GM23338 (cell line): ENCODE data around the gene AMTN. TPM values are rescaled to one million over a fixed set of nuclear protein-coding genes. Genes with fewer than 3 reads are reported as not detected.
"Not testable (repeated sequence)": the region's sequence is repeated elsewhere in the genome, so short reads cannot be mapped to it uniquely, and the experiment has no call there.

ENCODE experiments used
- ATAC-seq: fragments of 200-7000 bp; cut with Tn5 transposase; 3 replicates; pipeline ENCODE4 v1.9.1; 2020
- DNase-seq: peaks from one replicate; pipeline ENCODE4 v3.0.0-alpha.2; 2015; ENCODE audit warnings: low spot score
- H2AFZ ChIP-seq: fragments of 200-600 bp; sonication (generic); 2 replicates; pipeline ENCODE4 v1.8.0; 2016; ENCODE audit warnings: antibody characterized with exemption, mild to moderate bottlenecking, moderate library complexity
- H3F3A ChIP-seq: fragments of 200-600 bp; sonication (generic); replicated peaks from 2 replicates; pipeline ENCODE4 v1.8.0; 2017; ENCODE audit warnings: antibody characterized with exemption, mixed run types, low read depth
- H3K27ac ChIP-seq: fragments of 200-600 bp; sonication (generic); 2 replicates; pipeline ENCODE4 v1.6.1; 2016; ENCODE audit warnings: low read depth
- H3K27me3 ChIP-seq: fragments of 200-600 bp; sonication (generic); 2 replicates; pipeline ENCODE4 v1.8.0; 2016; ENCODE audit warnings: mild to moderate bottlenecking, mixed run types, moderate library complexity; ENCODE audit not compliant: insufficient read depth
- H3K36me3 ChIP-seq: fragments of 200-600 bp; sonication (generic); 2 replicates; pipeline ENCODE4 v1.8.0; 2016; ENCODE audit warnings: mild to moderate bottlenecking; ENCODE audit not compliant: insufficient read depth
- H3K4me1 ChIP-seq: fragments of 200-600 bp; sonication (generic); 2 replicates; pipeline ENCODE4 v1.8.0; 2016; ENCODE audit warnings: mild to moderate bottlenecking, moderate library complexity; ENCODE audit not compliant: insufficient read depth
- H3K4me2 ChIP-seq: fragments of 200-600 bp; sonication (generic); 2 replicates; pipeline ENCODE4 v1.7.1; 2017; ENCODE audit warnings: mixed run types
- H3K4me3 ChIP-seq: fragments of 200-600 bp; sonication (generic); 2 replicates; pipeline ENCODE4 v1.6.1; 2016; ENCODE audit warnings: mixed run types
- H3K79me2 ChIP-seq: fragments of 200-600 bp; sonication (generic); replicated peaks from 2 replicates; pipeline ENCODE4 v1.8.0; 2017; ENCODE audit warnings: mild to moderate bottlenecking; ENCODE audit not compliant: insufficient read depth
- H3K9me2 ChIP-seq: fragments of 200-600 bp; sonication (generic); 2 replicates; pipeline ENCODE4 v1.8.0; 2017; ENCODE audit not compliant: insufficient read depth
- H4K20me1 ChIP-seq: fragments of 200-600 bp; sonication (generic); replicated peaks from 2 replicates; pipeline ENCODE4 v1.8.0; 2017; ENCODE audit warnings: mild to moderate bottlenecking; ENCODE audit not compliant: insufficient read depth
- H3K27ac Mint-ChIP-seq: 2 replicates; pipeline ENCODE4 v1.8.0; 2020; ENCODE audit warnings: inconsistent platforms, mild to moderate bottlenecking, moderate library complexity, mixed read lengths
- H3K27me3 Mint-ChIP-seq: 3 replicates; pipeline ENCODE4 v1.8.0; 2022; ENCODE audit warnings: low read depth, mild to moderate bottlenecking, moderate library complexity, mixed read lengths, inconsistent platforms; ENCODE audit not compliant: insufficient read depth, poor library complexity
- H3K36me3 Mint-ChIP-seq: 3 replicates; pipeline ENCODE4 v1.8.0; 2021; ENCODE audit warnings: low read depth, mild to moderate bottlenecking, inconsistent platforms, moderate library complexity, mixed read lengths
- H3K4me1 Mint-ChIP-seq: 3 replicates; pipeline ENCODE4 v1.8.0; 2020; ENCODE audit warnings: mild to moderate bottlenecking, inconsistent platforms, mixed read lengths
- H3K4me3 Mint-ChIP-seq: 3 replicates; pipeline ENCODE4 v1.8.0; 2021; ENCODE audit warnings: moderate library complexity, mild to moderate bottlenecking, inconsistent platforms, mixed read lengths
- H3K9me3 Mint-ChIP-seq: 3 replicates; pipeline ENCODE4 v1.8.0; 2020; ENCODE audit warnings: moderate library complexity, mild to moderate bottlenecking, inconsistent platforms, mixed read lengths
- CREB1 ChIP-seq: fragments of 250-450 bp; sonication (Bioruptor Pico); IDR thresholded peaks from 2 replicates; pipeline ENCODE4 v1.5.0; 2020; ENCODE audit warnings: low read depth, mild to moderate bottlenecking, moderate library complexity
- EZH2 ChIP-seq: fragments of 200-600 bp; sonication (generic); IDR thresholded peaks from one replicate; pipeline ENCODE4 v1.8.0; 2017; ENCODE audit warnings: antibody characterized with exemption, mild to moderate bottlenecking, low read depth; ENCODE audit not compliant: unreplicated experiment
- EZH2phosphoT487 ChIP-seq: fragments of 200-600 bp; sonication (generic); IDR thresholded peaks from one replicate; pipeline ENCODE4 v1.8.1; 2018; ENCODE audit warnings: antibody characterized with exemption; ENCODE audit not compliant: unreplicated experiment
- JUNB ChIP-seq: IDR thresholded peaks from one replicate; pipeline ENCODE4 v1.6.1; 2016; ENCODE audit warnings: antibody characterized with exemption; ENCODE audit not compliant: unreplicated experiment
- NANOG ChIP-seq: IDR thresholded peaks from 2 replicates; pipeline ENCODE4 v1.6.1; 2016; ENCODE audit warnings: antibody characterized with exemption, borderline replicate concordance
- STAT1 ChIP-seq: IDR thresholded peaks from one replicate; pipeline ENCODE4 v1.6.1; 2016; ENCODE audit warnings: antibody characterized with exemption; ENCODE audit not compliant: unreplicated experiment
- ZNF114 ChIP-seq: fragments of 250-450 bp; sonication (Bioruptor Pico); IDR thresholded peaks from 2 replicates; pipeline ENCODE4 v1.5.0; 2020; ENCODE audit warnings: mild to moderate bottlenecking, moderate library complexity
- polyA plus RNA-seq: library from polyadenylated mRNA; unstranded; fragments of >200 nt; fragmentation: Nextera tagmentation; extraction: Ambion mirVana; gene quantifications from 2 replicates; pipeline ENCODE4 v1.2.1, GENCODE V29; 2016
- total RNA-seq: library from RNA; depleted of rRNA; stranded (reverse); fragments of >200 nt; shearing (Covaris generic); gene quantifications from 2 replicates; pipeline ENCODE4 v1.2.3, GENCODE V29; 2014
- TF ChIP-seq, protein P1 (sequence below): IDR thresholded peaks from one replicate; pipeline ENCODE4 v1.6.1; 2018; ENCODE audit warnings: antibody characterized with exemption; ENCODE audit not compliant: unreplicated experiment
- TF ChIP-seq, protein P2 (sequence below): IDR thresholded peaks from 2 replicates; pipeline ENCODE4 v1.6.1; 2016; ENCODE audit warnings: antibody characterized with exemption
- TF ChIP-seq, protein P3 (sequence below): fragments of 250-450 bp; sonication (Bioruptor Pico); IDR thresholded peaks from 2 replicates; pipeline ENCODE4 v1.5.0; 2020; ENCODE audit warnings: mild to moderate bottlenecking, moderate library complexity
- TF ChIP-seq, protein P4 (sequence below), 2 experiments: fragments of 200-600 bp in 1 of 2; sonication (generic) in 1 of 2; conservative IDR thresholded peaks; 2 replicates each; pipeline versions ENCODE4 v1.5.1 to v1.6.1; 2016 to 2017; ENCODE audit warnings: antibody characterized with exemption in 2 of 2, low read depth in 2 of 2, mild to moderate bottlenecking in 2 of 2, moderate library complexity in 1 of 2

The AMTN gene
- total and polyA plus RNA-seq, 2 experiments from 2014 or later, result not detected

DNA sequence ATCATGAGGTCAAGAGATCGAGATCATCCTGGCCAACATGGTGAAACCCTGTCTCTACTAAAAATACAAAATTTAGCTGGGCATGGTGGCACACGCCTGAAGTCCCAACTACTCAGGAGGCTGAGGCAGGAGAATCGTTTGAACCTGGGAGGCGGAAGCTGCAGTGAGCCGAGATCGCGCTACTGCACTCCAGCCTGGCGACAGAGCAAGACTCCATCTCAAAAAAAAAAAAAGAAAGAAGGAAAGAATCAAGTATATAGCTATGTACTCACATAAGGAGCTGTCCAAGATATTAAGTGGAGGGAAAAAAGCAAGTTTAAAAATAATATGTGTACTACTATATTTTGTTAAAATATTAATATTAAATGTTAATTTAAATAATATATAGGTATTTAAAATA, 16.5 kb upstream of the AMTN start:
- H3K4me3 ChIP-seq, H3K4me3 Mint-ChIP-seq, H3K4me2 ChIP-seq, H3K9me3 Mint-ChIP-seq, H3K27me3 ChIP-seq, ATAC-seq, H3K27ac Mint-ChIP-seq, H2AFZ ChIP-seq, H3K27me3 Mint-ChIP-seq, H3K27ac ChIP-seq, H3K36me3 Mint-ChIP-seq, H3F3A ChIP-seq, H3K4me1 Mint-ChIP-seq, DNase-seq, H3K9me2 ChIP-seq, H3K36me3 ChIP-seq, H4K20me1 ChIP-seq, H3K4me1 ChIP-seq, H3K79me2 ChIP-seq: not testable (repeated sequence)
- TF ChIP-seq, protein P1, sequence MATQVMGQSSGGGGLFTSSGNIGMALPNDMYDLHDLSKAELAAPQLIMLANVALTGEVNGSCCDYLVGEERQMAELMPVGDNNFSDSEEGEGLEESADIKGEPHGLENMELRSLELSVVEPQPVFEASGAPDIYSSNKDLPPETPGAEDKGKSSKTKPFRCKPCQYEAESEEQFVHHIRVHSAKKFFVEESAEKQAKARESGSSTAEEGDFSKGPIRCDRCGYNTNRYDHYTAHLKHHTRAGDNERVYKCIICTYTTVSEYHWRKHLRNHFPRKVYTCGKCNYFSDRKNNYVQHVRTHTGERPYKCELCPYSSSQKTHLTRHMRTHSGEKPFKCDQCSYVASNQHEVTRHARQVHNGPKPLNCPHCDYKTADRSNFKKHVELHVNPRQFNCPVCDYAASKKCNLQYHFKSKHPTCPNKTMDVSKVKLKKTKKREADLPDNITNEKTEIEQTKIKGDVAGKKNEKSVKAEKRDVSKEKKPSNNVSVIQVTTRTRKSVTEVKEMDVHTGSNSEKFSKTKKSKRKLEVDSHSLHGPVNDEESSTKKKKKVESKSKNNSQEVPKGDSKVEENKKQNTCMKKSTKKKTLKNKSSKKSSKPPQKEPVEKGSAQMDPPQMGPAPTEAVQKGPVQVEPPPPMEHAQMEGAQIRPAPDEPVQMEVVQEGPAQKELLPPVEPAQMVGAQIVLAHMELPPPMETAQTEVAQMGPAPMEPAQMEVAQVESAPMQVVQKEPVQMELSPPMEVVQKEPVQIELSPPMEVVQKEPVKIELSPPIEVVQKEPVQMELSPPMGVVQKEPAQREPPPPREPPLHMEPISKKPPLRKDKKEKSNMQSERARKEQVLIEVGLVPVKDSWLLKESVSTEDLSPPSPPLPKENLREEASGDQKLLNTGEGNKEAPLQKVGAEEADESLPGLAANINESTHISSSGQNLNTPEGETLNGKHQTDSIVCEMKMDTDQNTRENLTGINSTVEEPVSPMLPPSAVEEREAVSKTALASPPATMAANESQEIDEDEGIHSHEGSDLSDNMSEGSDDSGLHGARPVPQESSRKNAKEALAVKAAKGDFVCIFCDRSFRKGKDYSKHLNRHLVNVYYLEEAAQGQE, result peak; percentile 24

DNA sequence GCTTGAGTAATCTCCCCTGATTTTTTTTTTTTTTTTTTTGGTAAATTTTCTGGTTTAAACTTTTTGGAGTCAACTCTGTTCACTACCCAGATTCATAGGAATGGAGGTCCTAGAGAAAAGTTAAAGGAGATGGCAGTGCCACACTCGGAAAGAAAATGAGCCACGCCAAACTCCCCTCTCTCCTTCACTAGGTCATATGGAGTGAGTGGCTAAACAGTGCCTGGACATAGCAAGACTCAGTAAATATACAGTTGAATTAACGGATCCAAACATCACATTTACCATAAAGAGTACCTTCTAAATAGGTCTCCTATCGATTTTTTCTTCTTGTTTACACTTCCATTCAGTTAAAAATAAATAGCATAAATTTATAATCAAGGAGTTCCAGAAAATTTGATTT, 13.6 kb upstream of the AMTN start:
- no peaks in the 10 kb centered on the region for H3K9me3 Mint-ChIP-seq
- Histone ChIP-seq H3K27me3 (no peaks in the 10 kb centered on the region), H3K9me2 (0 out of 2 replicates have a peak, but pooled peaks cover 6% of the 10 kb centered on the region), H2AFZ (no peak overlapping the region), H3K36me3 (no peaks in the 10 kb centered on the region), H3K4me1 (no peaks in the 10 kb centered on the region), H3K27ac (no peak overlapping the region), H3K4me2 (no peak overlapping the region), H3K4me3 (no peak overlapping the region), H3K79me2 (no peaks in the 10 kb centered on the region), H4K20me1 (no peaks in the 10 kb centered on the region), H3F3A (no peaks in the 10 kb centered on the region)
- ATAC-seq (no peak), DNase-seq (no peak)
- H3K27ac Mint-ChIP-seq, result no peak overlapping the region
- H3K4me1 Mint-ChIP-seq, result no peaks in the 10 kb centered on the region
- no peaks in the 10 kb centered on the region for H3K36me3 Mint-ChIP-seq
- no peaks in the 10 kb centered on the region for H3K27me3 Mint-ChIP-seq
- no peak overlapping the region for H3K4me3 Mint-ChIP-seq
- TF ChIP-seq, protein P2, sequence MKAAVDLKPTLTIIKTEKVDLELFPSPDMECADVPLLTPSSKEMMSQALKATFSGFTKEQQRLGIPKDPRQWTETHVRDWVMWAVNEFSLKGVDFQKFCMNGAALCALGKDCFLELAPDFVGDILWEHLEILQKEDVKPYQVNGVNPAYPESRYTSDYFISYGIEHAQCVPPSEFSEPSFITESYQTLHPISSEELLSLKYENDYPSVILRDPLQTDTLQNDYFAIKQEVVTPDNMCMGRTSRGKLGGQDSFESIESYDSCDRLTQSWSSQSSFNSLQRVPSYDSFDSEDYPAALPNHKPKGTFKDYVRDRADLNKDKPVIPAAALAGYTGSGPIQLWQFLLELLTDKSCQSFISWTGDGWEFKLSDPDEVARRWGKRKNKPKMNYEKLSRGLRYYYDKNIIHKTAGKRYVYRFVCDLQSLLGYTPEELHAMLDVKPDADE, result no peak
- TF ChIP-seq, protein P3, sequence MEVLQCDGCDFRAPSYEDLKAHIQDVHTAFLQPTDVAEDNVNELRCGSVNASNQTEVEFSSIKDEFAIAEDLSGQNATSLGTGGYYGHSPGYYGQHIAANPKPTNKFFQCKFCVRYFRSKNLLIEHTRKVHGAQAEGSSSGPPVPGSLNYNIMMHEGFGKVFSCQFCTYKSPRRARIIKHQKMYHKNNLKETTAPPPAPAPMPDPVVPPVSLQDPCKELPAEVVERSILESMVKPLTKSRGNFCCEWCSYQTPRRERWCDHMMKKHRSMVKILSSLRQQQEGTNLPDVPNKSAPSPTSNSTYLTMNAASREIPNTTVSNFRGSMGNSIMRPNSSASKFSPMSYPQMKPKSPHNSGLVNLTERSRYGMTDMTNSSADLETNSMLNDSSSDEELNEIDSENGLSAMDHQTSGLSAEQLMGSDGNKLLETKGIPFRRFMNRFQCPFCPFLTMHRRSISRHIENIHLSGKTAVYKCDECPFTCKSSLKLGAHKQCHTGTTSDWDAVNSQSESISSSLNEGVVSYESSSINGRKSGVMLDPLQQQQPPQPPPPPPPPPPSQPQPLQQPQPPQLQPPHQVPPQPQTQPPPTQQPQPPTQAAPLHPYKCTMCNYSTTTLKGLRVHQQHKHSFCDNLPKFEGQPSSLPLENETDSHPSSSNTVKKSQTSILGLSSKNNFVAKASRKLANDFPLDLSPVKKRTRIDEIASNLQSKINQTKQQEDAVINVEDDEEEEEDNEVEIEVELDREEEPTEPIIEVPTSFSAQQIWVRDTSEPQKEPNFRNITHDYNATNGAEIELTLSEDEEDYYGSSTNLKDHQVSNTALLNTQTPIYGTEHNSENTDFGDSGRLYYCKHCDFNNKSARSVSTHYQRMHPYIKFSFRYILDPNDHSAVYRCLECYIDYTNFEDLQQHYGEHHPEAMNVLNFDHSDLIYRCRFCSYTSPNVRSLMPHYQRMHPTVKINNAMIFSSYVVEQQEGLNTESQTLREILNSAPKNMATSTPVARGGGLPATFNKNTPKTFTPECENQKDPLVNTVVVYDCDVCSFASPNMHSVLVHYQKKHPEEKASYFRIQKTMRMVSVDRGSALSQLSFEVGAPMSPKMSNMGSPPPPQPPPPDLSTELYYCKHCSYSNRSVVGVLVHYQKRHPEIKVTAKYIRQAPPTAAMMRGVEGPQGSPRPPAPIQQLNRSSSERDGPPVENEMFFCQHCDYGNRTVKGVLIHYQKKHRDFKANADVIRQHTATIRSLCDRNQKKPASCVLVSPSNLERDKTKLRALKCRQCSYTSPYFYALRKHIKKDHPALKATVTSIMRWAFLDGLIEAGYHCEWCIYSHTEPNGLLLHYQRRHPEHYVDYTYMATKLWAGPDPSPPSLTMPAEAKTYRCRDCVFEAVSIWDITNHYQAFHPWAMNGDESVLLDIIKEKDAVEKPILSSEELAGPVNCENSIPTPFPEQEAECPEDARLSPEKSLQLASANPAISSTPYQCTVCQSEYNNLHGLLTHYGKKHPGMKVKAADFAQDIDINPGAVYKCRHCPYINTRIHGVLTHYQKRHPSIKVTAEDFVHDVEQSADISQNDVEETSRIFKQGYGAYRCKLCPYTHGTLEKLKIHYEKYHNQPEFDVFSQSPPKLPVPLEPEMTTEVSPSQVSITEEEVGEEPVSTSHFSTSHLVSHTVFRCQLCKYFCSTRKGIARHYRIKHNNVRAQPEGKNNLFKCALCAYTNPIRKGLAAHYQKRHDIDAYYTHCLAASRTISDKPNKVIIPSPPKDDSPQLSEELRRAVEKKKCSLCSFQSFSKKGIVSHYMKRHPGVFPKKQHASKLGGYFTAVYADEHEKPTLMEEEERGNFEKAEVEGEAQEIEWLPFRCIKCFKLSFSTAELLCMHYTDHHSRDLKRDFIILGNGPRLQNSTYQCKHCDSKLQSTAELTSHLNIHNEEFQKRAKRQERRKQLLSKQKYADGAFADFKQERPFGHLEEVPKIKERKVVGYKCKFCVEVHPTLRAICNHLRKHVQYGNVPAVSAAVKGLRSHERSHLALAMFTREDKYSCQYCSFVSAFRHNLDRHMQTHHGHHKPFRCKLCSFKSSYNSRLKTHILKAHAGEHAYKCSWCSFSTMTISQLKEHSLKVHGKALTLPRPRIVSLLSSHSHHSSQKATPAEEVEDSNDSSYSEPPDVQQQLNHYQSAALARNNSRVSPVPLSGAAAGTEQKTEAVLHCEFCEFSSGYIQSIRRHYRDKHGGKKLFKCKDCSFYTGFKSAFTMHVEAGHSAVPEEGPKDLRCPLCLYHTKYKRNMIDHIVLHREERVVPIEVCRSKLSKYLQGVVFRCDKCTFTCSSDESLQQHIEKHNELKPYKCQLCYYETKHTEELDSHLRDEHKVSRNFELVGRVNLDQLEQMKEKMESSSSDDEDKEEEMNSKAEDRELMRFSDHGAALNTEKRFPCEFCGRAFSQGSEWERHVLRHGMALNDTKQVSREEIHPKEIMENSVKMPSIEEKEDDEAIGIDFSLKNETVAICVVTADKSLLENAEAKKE (CRISPR knock-in tag), result no peak
- TF ChIP-seq ZNF114 (no peak), STAT1 (no peak), NANOG (no peak), EZH2phosphoT487 (no peak), CREB1 (no peak), EZH2 (no peak), JUNB (no peak)
- TF ChIP-seq, protein P4, sequence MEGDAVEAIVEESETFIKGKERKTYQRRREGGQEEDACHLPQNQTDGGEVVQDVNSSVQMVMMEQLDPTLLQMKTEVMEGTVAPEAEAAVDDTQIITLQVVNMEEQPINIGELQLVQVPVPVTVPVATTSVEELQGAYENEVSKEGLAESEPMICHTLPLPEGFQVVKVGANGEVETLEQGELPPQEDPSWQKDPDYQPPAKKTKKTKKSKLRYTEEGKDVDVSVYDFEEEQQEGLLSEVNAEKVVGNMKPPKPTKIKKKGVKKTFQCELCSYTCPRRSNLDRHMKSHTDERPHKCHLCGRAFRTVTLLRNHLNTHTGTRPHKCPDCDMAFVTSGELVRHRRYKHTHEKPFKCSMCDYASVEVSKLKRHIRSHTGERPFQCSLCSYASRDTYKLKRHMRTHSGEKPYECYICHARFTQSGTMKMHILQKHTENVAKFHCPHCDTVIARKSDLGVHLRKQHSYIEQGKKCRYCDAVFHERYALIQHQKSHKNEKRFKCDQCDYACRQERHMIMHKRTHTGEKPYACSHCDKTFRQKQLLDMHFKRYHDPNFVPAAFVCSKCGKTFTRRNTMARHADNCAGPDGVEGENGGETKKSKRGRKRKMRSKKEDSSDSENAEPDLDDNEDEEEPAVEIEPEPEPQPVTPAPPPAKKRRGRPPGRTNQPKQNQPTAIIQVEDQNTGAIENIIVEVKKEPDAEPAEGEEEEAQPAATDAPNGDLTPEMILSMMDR (conservative IDR thresholded peaks at IDR 0.05; ENCODE audit: low read depth in 2 of 2), result no peak
